ENCODE results near the gene VEZT.

GRCh38 chr12:95240556-95240955 is 22.9 kb downstream of the VEZT start:
- TF ChIP-seq POLR2A (IDR thresholded peaks at IDR 0.05; ENCODE audit: extremely low read depth, insufficient read length) = no peak
- TF ChIP-seq CTCF (IDR thresholded peaks at IDR 0.05; ENCODE audit: low read depth, low read length) = no peak
- TF ChIP-seq, protein P1, sequence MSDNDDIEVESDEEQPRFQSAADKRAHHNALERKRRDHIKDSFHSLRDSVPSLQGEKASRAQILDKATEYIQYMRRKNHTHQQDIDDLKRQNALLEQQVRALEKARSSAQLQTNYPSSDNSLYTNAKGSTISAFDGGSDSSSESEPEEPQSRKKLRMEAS (IDR thresholded peaks at IDR 0.05; ENCODE audit: low read depth, low read length) = no peak
- TF ChIP-seq MYC (IDR thresholded peaks at IDR 0.05; ENCODE audit: low read depth, low read length) = no peak

All from NB4 (cell line).